Neural cell (in vitro differentiated cells): Measurements from ENCODE around the gene NPW.

Source experiments
- CTCF ChIP-seq: fragments of 450-650 bp; IDR thresholded peaks from 2 replicates; pipeline ENCODE4 v1.5.1; 2014; ENCODE audit warnings: antibody characterized with exemption, mild to moderate bottlenecking, moderate library complexity; ENCODE audit not compliant: poor library complexity, severe bottlenecking
- EP300 ChIP-seq: fragments of 450-650 bp; conservative IDR thresholded peaks from 2 replicates; pipeline ENCODE4 v1.6.1; 2014; ENCODE audit warnings: antibody characterized with exemption, mild to moderate bottlenecking, moderate library complexity; ENCODE audit not compliant: poor library complexity, severe bottlenecking
- SMC3 ChIP-seq: fragments of 450-650 bp; conservative IDR thresholded peaks from 2 replicates; pipeline ENCODE4 v1.6.1; 2014; ENCODE audit warnings: antibody characterized with exemption, mild to moderate bottlenecking, moderate library complexity; ENCODE audit not compliant: poor library complexity

GRCh38 chr16:2062801-2063200 is 43.2 kb downstream of the NPW start:
- TF ChIP-seq CTCF (no peak), SMC3 (no peak), EP300 (no peak)
